Natural killer cell treated with Interleukin-12 subunit alpha and Interleukin-12 subunit beta and Interleukin-15 and Interleukin-18, amount 100 ng/mL, for 72 hours (primary cell): ENCODE data around the gene ASAP3. TPM values are rescaled to one million over a fixed set of nuclear protein-coding genes. Genes with fewer than 3 reads are reported as not detected.

Experiments used
- ATAC-seq, 2 donors: fragments of 150-1000 bp; cut with Tn5 transposase in 1 of 2; sonication (Bioruptor Pico), chemical (Tn5 transposase) in 1 of 2; 2 replicates each; pipeline ENCODE4 v1.10.0; 2021
- DNase-seq: peaks from one replicate; pipeline ENCODE4 v3.0.0; 2022; ENCODE audit warnings: low spot score
- H3K27ac Mint-ChIP-seq, 2 donors: 1 replicate in 1 of 2; 2 replicates in 1 of 2; pipeline ENCODE4 v1.8.0; 2022; ENCODE audit warnings: mixed read lengths in 2 of 2, mild to moderate bottlenecking in 1 of 2, moderate library complexity in 1 of 2
- H3K27me3 Mint-ChIP-seq, 2 donors: 1 replicate in 1 of 2; 2 replicates in 1 of 2; pipeline ENCODE4 v1.8.0; 2022; ENCODE audit warnings: mixed read lengths in 2 of 2
- H3K36me3 Mint-ChIP-seq: one replicate; pipeline ENCODE4 v1.8.0; 2022; ENCODE audit warnings: mixed read lengths
- H3K4me1 Mint-ChIP-seq, 2 donors: 1 replicate in 1 of 2; 2 replicates in 1 of 2; pipeline ENCODE4 v1.8.0; 2022; ENCODE audit warnings: low read depth in 2 of 2, mixed read lengths in 2 of 2, mild to moderate bottlenecking in 1 of 2
- H3K4me3 Mint-ChIP-seq: one replicate; pipeline ENCODE4 v1.8.0; 2022; ENCODE audit warnings: mixed read lengths
- H3K9me3 Mint-ChIP-seq: 2 replicates; pipeline ENCODE4 v1.8.0; 2022; ENCODE audit warnings: mixed read lengths
- total RNA-seq, 2 donors: library from RNA; stranded (reverse); gene quantifications; one replicate each; pipeline ENCODE4 v1.2.3, GENCODE V29; 2022

The ASAP3 gene
- total RNA-seq, 2 donors from 2014 or later = not detected

DNA sequence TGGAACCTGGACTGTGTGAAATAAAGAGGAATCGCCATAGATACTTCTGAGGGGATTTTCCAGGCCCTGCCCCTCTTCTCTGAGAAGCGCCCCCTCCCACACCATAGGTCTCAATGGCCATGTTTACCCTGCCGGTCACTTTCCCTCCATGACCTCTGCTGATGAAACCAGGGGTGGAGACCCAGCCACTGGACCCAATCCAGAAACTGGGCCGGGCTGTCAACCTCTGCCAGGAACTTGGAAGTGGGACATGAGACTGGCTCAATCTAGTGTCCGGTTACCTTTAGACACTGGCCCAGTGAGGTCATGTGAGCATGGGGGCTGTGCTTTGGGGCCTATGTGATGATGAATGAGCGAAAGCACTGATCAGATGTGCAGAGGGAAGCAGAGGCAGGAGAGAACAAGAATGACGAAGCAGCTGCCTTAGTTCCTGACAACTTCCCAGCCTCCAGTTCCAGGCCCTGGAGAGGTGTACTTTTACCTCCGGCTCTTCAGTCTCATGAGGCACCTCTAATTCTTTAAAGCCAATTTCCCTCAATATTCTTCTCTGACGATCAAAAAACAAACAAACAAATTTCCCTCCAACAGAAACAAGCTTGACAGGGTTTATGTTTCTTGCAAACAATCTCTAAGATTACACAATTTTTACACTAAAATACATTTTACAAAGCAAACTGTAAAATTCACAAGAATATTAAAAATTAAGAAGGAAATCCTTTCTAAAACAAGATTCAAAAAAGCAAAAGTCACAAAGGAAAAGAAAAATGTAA lies 4.9 kb downstream of the ASAP3 start:
- Mint-ChIP-seq H3K27ac (no peak overlapping the region), H3K4me3 (no peak overlapping the region), H3K27me3 (peaks cover 25 to 39% of the 10 kb centered on the region in 2 donors), H3K9me3 (no peaks in the 10 kb centered on the region), H3K36me3 (no peaks in the 10 kb centered on the region), H3K4me1 (peaks cover 6 to 12% of the 10 kb centered on the region in 2 donors)
- no peak for ATAC-seq
- DNase-seq = no peak

DNA sequence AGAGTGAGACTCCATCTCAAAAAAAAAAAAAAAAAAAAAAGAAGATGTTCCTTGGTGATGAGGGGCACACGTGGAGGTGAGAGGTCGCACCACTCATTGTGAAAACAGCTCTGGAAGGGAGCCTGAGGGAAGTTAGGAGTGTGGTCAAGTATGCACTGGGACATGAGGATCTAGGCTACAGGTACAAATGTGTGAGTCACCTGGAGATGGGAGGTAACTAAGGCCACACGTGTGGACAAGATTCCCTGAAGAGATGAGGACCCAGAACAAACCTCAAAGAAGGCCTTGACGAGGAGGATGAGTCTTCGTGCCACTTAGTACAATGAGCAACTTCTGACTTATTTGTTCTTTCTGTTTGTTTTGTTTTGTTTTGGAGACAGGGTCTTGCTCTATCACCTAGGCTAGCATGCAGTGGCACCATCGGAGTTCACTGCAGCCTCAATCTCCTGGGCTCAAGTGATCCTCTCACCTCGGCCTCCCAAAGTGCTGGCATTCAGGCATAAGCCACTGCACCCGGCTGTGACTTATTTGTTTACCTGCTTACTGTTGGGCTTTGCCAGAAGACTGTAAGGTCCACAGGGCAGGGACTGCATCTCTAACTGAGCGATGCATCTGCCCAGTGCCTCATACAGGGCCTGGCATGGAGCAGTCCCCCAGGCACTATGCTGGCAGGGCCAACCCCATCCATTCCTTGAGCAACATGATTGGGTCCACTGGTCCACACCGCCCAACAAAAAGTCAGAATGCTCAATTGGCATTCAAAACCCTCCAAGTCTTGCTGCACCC lies 6.4 kb downstream of the ASAP3 start:
- H3K27me3 Mint-ChIP-seq = peaks cover 20 to 32% of the 10 kb centered on the region in 2 donors
- H3K9me3 Mint-ChIP-seq = no peaks in the 10 kb centered on the region
- H3K36me3 Mint-ChIP-seq = no peaks in the 10 kb centered on the region
- DNase-seq (no peak), ATAC-seq (peak in 1 of 2 donors; percentile 37)
- peaks cover 0 to 6% of the 10 kb centered on the region in 2 donors for H3K4me1 Mint-ChIP-seq
- no peak overlapping the region for H3K4me3 Mint-ChIP-seq
- H3K27ac Mint-ChIP-seq = no peak overlapping the region

DNA sequence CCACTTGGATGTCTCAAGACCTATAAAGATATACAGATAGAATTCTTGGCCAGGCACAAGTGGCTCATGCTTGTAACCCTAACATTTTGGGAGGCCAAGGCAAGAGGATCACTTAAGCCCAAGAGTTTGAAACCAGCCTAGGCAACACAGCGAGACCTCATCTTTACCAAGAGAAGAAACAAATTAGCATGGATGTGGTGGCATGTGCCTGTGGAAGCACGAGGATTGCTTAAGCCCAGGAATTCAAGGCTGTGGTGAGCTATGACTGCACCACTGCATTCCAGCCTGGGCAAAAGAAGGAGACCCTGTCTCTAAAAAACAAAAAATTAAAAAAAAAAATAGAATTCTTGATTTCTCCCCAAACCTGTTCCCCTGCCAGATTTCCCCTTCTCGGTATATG lies 8.3 kb downstream of the ASAP3 start:
- Mint-ChIP-seq H3K4me3 (no peak overlapping the region), H3K27ac (no peak overlapping the region), H3K27me3 (peaks cover 9 to 15% of the 10 kb centered on the region in 2 donors), H3K36me3 (no peaks in the 10 kb centered on the region), H3K9me3 (no peaks in the 10 kb centered on the region), H3K4me1 (peaks cover 0 to 2% of the 10 kb centered on the region in 2 donors)
- DNase-seq = no peak
- ATAC-seq = no peak

DNA sequence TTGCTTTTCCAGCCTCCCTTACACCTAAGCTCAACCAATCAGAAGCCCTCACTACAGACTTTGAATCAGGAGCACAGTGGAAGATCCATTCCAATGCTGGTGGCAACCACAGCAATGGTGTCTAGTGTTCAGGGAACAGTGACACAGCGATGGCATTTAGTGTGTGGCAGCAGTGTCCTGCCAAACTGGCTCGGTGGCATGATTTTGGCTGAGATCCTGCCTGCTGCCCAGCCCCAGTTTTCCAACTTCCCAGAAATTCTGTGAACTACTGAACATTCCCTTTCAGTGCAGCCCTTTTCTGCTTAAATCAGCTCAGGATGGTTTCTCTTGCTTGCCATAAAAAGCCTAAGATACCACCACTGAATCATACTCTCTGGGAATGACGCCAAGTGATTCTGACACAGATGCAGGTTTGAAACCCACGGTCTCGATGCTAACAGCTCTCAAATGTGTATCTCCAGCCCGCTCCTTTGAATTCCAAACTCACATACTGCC lies 8.8 kb downstream of the ASAP3 start:
- H3K27ac Mint-ChIP-seq = no peak overlapping the region
- peaks cover 4 to 11% of the 10 kb centered on the region in 2 donors for H3K27me3 Mint-ChIP-seq
- ATAC-seq (no peak), DNase-seq (no peak)
- no peaks in the 10 kb centered on the region for H3K4me1 Mint-ChIP-seq
- no peak overlapping the region for H3K4me3 Mint-ChIP-seq
- H3K36me3 Mint-ChIP-seq = no peaks in the 10 kb centered on the region
- H3K9me3 Mint-ChIP-seq = no peaks in the 10 kb centered on the region

DNA sequence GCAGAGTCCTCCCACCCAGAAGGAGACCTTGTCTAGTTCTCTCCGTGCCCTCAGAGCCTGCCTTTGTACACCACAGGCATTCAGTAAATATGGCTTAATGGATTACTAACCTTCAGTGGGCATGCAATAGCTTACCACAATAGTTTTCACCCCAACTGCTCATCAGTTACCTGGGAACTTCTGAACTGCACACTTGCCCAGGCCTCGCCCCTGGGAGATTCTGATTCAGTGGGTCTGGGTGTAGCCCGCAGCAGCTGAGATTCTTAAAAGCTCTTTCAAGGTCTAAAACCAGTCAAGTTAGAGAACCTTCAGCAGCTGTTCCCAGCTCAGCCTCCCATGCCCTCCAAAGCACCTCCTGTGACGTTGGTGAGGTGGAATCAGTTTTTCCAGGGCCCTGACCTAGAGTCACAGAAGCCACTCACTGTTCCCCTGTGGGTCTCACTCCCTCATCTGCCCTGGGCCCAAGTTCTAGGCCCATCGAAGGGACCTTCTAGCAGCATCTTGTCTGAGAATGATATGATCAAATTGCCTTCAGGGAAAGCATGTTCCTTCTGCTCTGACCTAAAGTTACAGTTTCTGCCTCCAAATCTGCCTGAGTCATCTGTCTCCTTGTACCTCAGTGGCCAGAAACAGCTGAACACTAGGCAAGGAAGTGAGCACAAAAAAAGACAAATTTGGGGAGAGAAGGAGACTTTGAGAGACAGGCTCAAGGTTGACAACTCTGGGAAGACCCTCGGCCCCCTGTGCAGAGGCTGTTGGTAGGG lies 10.8 kb downstream of the ASAP3 start:
- Mint-ChIP-seq H3K9me3 (no peaks in the 10 kb centered on the region), H3K27ac (no peak overlapping the region), H3K4me3 (no peak overlapping the region), H3K4me1 (no peaks in the 10 kb centered on the region), H3K27me3 (peaks cover 4 to 10% of the 10 kb centered on the region in 2 donors), H3K36me3 (no peaks in the 10 kb centered on the region)
- no peak for ATAC-seq
- DNase-seq = no peak

DNA sequence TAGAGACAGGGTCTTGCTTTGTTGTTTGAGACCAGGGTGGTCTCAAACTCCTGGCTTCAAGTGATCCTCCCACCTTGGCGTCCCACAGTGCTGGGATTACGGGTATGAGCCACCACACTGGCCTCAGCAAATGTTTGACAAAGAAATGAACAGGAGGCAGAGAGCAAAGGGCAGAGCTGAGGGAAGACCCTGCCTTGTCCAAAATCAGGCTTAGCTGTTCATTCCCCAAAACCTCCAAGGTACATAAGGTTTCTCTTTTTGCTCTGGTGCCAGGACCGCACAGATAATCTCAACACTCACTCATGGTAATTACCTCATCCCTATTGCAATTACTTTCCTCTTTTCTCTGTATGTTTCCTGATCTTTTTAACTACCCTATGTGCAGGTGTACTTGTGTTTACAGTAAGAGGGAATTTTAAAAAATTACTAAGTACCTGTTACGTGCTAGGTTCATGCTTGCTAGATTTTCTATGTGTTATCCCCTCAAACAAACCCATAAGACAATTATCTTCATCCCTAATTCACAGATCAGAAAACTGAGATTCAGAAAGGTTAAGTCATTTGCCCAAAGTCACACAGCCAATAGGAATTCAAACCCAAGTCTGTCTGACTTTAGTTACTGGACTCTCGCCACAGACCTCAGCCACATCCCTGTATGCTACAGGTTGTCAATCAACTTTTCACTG lies 11.5 kb downstream of the ASAP3 start:
- Mint-ChIP-seq H3K27ac (no peak overlapping the region), H3K4me1 (no peaks in the 10 kb centered on the region)
- ATAC-seq = no peak

DNA sequence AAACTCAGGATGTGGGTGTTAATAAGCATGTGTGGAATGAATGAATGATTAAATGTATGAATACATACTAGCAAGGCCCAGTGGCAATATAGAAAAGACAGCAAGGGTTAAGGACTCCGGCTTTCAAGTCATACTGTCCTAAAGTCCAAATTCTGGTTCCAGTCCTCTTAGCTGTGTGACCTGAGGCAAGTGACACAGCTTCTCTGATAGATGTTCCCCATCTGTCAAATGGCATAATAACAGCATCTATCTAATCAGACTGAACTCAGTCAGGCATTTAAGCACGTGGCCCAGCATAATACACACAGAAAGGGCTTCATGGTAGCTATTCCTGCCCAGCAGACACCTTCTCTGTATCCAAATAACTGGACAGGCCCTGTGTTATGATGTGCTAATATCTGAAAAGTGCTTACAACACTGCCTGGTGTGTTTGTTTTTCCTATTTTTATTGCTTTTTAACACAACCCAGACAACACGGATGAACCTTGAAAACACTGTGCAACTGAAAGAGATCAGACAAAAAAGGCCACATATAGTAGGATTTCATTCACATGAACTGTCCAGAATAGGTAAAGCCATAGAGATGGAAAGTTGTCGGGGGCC lies 12.4 kb downstream of the ASAP3 start:
- H3K36me3 Mint-ChIP-seq = no peaks in the 10 kb centered on the region
- H3K4me3 Mint-ChIP-seq = no peak overlapping the region
- DNase-seq = no peak
- peaks cover 3 to 7% of the 10 kb centered on the region in 2 donors for H3K27me3 Mint-ChIP-seq
- ATAC-seq = no peak
- H3K9me3 Mint-ChIP-seq = no peaks in the 10 kb centered on the region
- H3K27ac Mint-ChIP-seq = no peak overlapping the region
- no peaks in the 10 kb centered on the region for H3K4me1 Mint-ChIP-seq

More for the DNA sequence above, 11.5 kb downstream of the ASAP3 start:
- H3K36me3 Mint-ChIP-seq = no peaks in the 10 kb centered on the region
- peaks cover 4 to 10% of the 10 kb centered on the region in 2 donors for H3K27me3 Mint-ChIP-seq
- no peak for DNase-seq
- no peak overlapping the region for H3K4me3 Mint-ChIP-seq
- no peaks in the 10 kb centered on the region for H3K9me3 Mint-ChIP-seq

DNA sequence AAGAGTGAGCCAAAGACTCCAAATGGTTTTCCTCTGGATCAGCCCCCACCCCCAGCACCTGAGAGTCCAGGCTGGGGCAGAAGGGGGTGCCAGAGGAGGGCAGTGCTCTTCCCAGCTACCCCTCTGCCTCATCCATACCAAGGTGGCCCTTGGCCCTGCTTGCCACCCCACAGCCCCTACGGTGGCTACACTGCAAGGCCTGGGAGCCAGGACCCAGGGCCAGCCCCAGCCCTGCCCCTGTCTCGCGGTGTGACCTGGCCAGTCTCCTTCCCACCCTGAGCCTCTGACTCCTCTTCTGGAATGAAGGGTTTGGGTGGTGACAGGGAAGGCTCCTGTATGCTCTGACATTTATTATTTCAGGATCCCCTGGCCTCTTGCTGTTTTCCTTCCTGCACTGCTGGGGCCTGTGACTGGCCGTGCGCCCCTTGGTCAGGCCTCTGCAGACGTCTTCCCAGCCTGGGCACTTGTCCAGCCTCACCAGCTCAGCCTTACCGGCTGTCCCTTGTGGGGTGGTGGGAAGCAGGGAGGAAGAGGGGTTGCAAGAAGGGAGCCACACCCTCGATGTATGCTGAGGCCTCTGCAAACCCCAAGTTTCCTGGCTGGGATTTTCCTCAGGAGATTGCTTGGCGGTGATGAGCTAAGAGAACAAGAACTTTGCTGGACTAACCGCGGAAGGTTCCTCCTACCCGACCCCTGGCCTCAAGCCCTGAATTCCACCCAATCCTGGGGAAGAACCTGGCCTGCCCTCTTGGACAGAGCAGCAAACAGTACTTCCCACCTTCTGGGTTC lies 13.5 kb downstream of the ASAP3 start:
- Mint-ChIP-seq H3K36me3 (no peaks in the 10 kb centered on the region), H3K27ac (no peak overlapping the region), H3K27me3 (no peaks in the 10 kb centered on the region), H3K4me1 (no peaks in the 10 kb centered on the region), H3K4me3 (no peak overlapping the region), H3K9me3 (no peaks in the 10 kb centered on the region)
- DNase-seq = no peak
- ATAC-seq = peak in 1 of 2 donors; percentile 55

DNA sequence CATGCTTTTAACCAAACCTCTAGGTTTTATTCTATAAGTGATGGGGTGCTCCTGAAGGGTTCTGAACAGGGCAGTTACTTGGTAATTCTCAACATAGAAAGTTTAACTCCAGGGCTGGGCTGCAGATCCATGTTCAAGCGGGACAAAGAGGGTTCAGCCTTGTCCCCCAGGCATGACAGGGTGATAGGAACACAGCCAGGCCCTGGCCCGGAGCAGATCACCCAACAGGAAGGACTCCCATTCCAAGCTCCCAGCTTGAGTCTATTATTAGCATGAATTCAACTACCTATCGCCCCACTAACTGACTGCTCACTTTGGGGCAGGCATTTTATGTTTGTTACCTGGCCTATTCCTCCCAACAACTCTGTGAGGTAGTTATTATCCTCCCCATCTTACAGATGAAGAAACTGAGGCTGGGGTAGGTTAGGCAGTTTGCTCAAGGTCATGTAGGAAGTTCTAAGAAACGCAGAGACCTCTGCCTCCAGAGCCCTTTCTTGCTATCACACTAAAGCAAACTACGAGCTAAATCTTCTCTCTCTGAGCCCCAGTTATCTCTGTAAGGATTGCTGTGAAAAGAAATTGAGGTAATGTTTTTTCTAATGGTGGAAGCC lies 14.5 kb downstream of the ASAP3 start:
- no peaks in the 10 kb centered on the region for H3K36me3 Mint-ChIP-seq
- no peak overlapping the region for H3K4me3 Mint-ChIP-seq
- no peaks in the 10 kb centered on the region for H3K27me3 Mint-ChIP-seq
- H3K27ac Mint-ChIP-seq = no peak overlapping the region
- H3K9me3 Mint-ChIP-seq = no peaks in the 10 kb centered on the region
- DNase-seq (no peak), ATAC-seq (peak in 1 of 2 donors; percentile 25)
- no peaks in the 10 kb centered on the region for H3K4me1 Mint-ChIP-seq

DNA sequence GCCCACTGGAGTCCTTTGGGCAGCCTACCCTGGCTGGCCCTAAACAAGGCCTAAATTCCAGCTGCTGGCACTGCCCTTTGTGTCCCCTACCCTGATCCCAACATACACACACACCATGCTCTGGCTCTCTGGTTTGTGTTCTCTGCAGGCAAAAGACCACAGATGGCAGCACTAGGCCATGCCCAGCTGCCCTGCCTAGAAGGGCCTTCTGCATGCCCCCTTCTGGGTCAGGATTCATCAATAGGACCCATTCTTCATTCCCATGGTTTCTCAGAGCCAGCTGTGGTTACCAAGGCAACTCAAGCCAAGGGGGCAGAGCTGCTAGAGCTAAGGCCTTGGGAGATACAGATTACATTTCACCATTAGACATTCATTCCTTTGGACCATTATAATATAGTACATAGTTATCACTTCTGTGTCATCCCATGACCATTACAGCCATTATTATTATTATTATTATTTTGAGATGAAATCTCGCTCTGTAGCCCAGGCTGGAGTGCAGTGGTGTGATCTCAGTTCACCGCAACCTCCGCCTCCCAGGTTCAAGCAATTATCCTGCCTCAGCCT lies 17.5 kb downstream of the ASAP3 start:
- H3K36me3 Mint-ChIP-seq = no peaks in the 10 kb centered on the region
- H3K4me3 Mint-ChIP-seq = no peak overlapping the region
- peaks cover 5 to 7% of the 10 kb centered on the region in 2 donors for H3K27me3 Mint-ChIP-seq
- DNase-seq (no peak), ATAC-seq (no peak)
- no peaks in the 10 kb centered on the region for H3K9me3 Mint-ChIP-seq
- no peak overlapping the region for H3K27ac Mint-ChIP-seq
- H3K4me1 Mint-ChIP-seq = no peaks in the 10 kb centered on the region

DNA sequence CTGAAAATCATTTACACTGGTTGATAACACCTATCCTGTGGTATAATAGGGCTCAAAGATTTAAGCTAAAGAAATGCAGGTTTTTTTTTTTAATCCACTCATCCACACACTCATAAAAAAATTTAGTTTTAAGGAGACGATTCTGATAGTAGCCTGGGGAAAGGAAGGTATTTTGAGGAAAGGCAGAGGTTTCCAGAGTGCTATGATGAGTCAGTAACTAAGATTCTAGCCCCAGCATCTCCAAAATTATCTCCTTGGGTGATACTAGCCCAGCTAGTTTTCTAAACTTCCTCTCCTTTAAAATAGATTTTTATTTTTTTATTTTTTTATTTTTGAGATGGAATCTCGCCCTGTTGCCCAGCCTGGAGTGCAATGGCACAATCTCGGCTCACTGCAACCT lies 20.7 kb downstream of the ASAP3 start:
- no peak overlapping the region for H3K4me3 Mint-ChIP-seq
- DNase-seq (no peak), ATAC-seq (no peak)
- no peaks in the 10 kb centered on the region for H3K4me1 Mint-ChIP-seq
- no peak overlapping the region for H3K27ac Mint-ChIP-seq
- peaks cover 14 to 23% of the 10 kb centered on the region in 2 donors for H3K27me3 Mint-ChIP-seq
- H3K9me3 Mint-ChIP-seq = no peaks in the 10 kb centered on the region
- H3K36me3 Mint-ChIP-seq = no peaks in the 10 kb centered on the region

DNA sequence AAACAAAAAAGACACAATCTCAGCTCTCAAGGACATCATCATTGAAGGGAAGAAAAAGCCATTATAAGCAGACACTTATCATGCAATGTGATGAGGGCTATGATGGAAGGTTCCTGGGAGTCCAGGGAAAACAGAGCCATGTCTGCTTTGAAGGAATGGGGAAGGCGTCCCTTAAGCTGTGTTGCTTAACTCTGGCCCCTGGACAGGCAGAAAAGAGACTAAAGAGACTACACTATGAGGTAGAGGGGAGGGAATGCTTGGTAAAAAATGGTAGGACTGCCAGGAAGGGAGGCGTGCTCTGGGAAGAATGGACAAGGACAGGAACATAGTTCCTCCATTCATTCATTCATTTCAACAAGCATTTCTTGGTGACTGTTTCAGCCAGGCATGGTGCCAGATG lies 21.2 kb downstream of the ASAP3 start:
- H3K4me1 Mint-ChIP-seq = no peaks in the 10 kb centered on the region
- no peaks in the 10 kb centered on the region for H3K36me3 Mint-ChIP-seq
- no peak overlapping the region for H3K27ac Mint-ChIP-seq
- H3K4me3 Mint-ChIP-seq = no peak overlapping the region
- ATAC-seq (no peak), DNase-seq (no peak)
- H3K9me3 Mint-ChIP-seq = no peaks in the 10 kb centered on the region
- H3K27me3 Mint-ChIP-seq = peaks cover 14 to 28% of the 10 kb centered on the region in 2 donors
